Adrenal gland (tissue), 12 donors: ENCODE results near the gene CPHXL. TPM values are rescaled to one million over a fixed set of nuclear protein-coding genes. Genes with fewer than 3 reads are reported as not detected.

Experiments
- DNase-seq, 7 donors: peaks; one replicate each; pipeline ENCODE4 v3.0.0-alpha.2; 2019 to 2020
- H3K27ac ChIP-seq, 5 donors: fragments of 200-600 bp; sonication (generic) in 4 of 5; 1 replicate in 3 of 5; 2 replicates in 2 of 5; pipeline versions ENCODE4 v1.5.1 to v1.8.0; 2016 to 2020; ENCODE audit warnings: mild to moderate bottlenecking in 1 of 5
- H3K27me3 ChIP-seq: fragments of 200-600 bp; 2 replicates; pipeline ENCODE4 v1.8.0; 2021
- H3K36me3 ChIP-seq, 2 donors: fragments of 200-600 bp; replicated peaks in 1 of 2; 1 replicate in 1 of 2; 2 replicates in 1 of 2; pipeline versions ENCODE4 v1.5.1 to v1.8.0; 2018 to 2022
- H3K4me1 ChIP-seq, 2 donors: fragments of 200-600 bp; replicated peaks in 1 of 2; 1 replicate in 1 of 2; 2 replicates in 1 of 2; pipeline versions ENCODE4 v1.5.1 to v1.8.0; 2018 to 2021
- H3K4me3 ChIP-seq, 4 donors: fragments of 200-600 bp; sonication (generic) in 3 of 4; one replicate each; pipeline ENCODE4 v1.5.1; 2016 to 2018
- H3K9me3 ChIP-seq, 3 donors: fragments of 200-600 bp; sonication (generic) in 1 of 3; replicated peaks in 1 of 3; 1 replicate in 2 of 3; 2 replicates in 1 of 3; pipeline versions ENCODE4 v1.5.1 to v1.8.0; 2016 to 2021
- CTCF ChIP-seq, 6 experiments: fragments of 450-650 bp in 4 of 6; fragments of 200-600 bp in 2 of 6; sonication (generic) in 1 of 6; IDR thresholded peaks; 1 replicate in 5 of 6; 2 replicates in 1 of 6; pipeline versions ENCODE4 v1.5.1 to v1.8.0; 2016 to 2021; ENCODE audit warnings: antibody characterized with exemption in 6 of 6, mild to moderate bottlenecking in 2 of 6, moderate library complexity in 1 of 6
- POLR2A ChIP-seq, 2 donors: fragments of 450-650 bp; IDR thresholded peaks; one replicate each; pipeline ENCODE4 v1.6.1; 2017; ENCODE audit warnings: antibody characterized with exemption in 2 of 2, mild to moderate bottlenecking in 2 of 2, moderate library complexity in 1 of 2
- WGBS, 4 donors: extraction: QIAGEN DNeasy Blood & Tissue Kit in 2 of 4; methylation state at CpG; one replicate each; pipeline versions ENCODE4 v1.1.5 to v1.1.7; 2013 to 2017; 5-methylcytosine and 5-hydroxymethylcytosine counted together
- intact Hi-C, 2 donors: fragments of 100-400 bp; cut with DNase I; formaldehyde crosslinking; loops; one replicate each; pipeline versions ENCODE4 v1.14.1 to v1.15.0; 2022 to 2023
- polyA plus RNA-seq, 3 donors: library from polyadenylated mRNA; stranded (reverse); fragments of 200-250 nt in 2 of 3; fragments of 350-450 nt in 1 of 3; fragmentation: Illumina TruSeq in 1 of 3; extraction: RNeasy Lipid Tissue Mini Kit (QIAGEN cat#74804) in 1 of 3; gene quantifications; one replicate each; pipeline ENCODE4 v1.2.3, GENCODE V29; 2013 to 2014
- small RNA-seq, 2 donors: library from RNA; depleted of rRNA; stranded (forward); fragments of <200 nt; gene quantifications; one replicate each; pipeline ENCODE3, GENCODE V24; 2016
- total RNA-seq, 9 donors: library from RNA; depleted of rRNA in 4 of 9; stranded (reverse); fragments of >200 nt in 4 of 9; fragments of 120-200 nt in 1 of 9; fragmentation: NEBNext Ultra II Directional in 1 of 9; extraction: Animal tissue kit (Norgen Biotek cat#: 25700) in 1 of 9; gene quantifications; one replicate each; pipeline versions ENCODE4 v1.1.0 to v1.2.4, GENCODE V29; 2013 to 2023
- donor health status: healthy with polysubstance abuse.
- donor health status: Bipolar disorder and iron deficiency.
- donor health status: DM: yes; HTN: yes; CAD: no.
- donor health status: DM: no; HTN: no; CAD: no.
- donor health status: DM: no; HTN: no; CAD: no.
- donor health status: DM: yes; HTN: yes; CAD: no.

Gene CPHXL
- total and polyA plus RNA-seq, 12 donors, result not detected

DNA sequence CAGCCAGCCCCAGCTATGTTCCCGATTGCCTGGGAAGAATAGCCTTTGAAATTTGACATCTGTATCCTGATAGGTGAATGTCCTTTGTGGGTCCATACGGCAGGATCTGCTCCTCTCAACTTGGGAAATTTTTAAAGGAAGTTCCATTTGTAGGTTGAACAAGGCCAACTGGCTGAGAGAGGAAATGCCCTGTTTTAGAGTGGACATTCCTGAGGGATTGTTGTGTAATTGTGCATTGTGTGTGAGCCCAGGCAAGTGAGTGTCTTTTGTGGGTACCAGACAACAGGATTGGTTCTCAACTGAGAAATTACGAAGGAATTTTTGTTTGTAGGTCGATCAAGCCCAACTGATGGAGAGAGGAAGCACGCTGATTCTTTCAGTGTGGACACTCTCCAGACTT lies 46.9 kb downstream of the CPHXL start:
- intact Hi-C loops, result no loop called here
- H3K9me3 ChIP-seq, result no peaks in the 10 kb centered on the region

DNA sequence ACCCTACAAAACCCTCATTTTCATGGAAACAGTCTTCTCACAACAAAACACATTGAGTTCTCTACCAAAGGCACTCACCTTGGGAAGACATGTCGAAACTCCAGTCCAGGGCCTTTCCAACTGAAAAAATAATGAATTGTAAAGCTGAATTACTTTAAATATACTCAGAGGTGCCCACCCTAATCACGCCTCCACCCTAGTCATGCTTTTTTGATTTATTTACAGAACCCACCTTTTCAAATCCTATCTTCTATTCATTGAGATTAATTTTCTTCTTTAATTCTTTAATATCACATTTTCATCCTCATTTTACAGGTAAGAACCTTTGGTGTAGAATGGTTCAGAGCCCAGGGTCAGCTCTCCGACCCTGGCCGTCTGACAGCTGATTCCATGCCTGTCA lies 49.4 kb downstream of the CPHXL start, which contains the start of gene CPHXL2:
TSS of gene CPHXL2 (minus strand) at position 101 of the 400 bp plus-strand sequence. CDS start at position 91, 10 bp downstream.
- H3K27me3 ChIP-seq, result no peaks in the 10 kb centered on the region
- no peak within 1 kb of the TSS for H3K27ac ChIP-seq
- DNase-seq, result no peak
- H3K4me1 ChIP-seq, result no peaks in the 10 kb centered on the region
- no peak within 1 kb of the TSS for H3K4me3 ChIP-seq
- H3K36me3 ChIP-seq, result no peaks in the 10 kb centered on the region
- WGBS, 4 donors, result 82 to 94% (median 88%) methylated on average over 4 of the region's 4 CpGs
- intact Hi-C loops, result no loop called here
- no peaks in the 10 kb centered on the region for H3K9me3 ChIP-seq
- no peak for TF ChIP-seq POLR2A (IDR thresholded peaks at IDR 0.05)
- no peak for TF ChIP-seq CTCF (IDR thresholded peaks at IDR 0.05)

More for the DNA sequence above, 46.9 kb downstream of the CPHXL start:
- no peak for DNase-seq
- Histone ChIP-seq H3K4me3 (no peak overlapping the region), H3K36me3 (no peaks in the 10 kb centered on the region), H3K4me1 (no peaks in the 10 kb centered on the region), H3K27me3 (no peaks in the 10 kb centered on the region), H3K27ac (no peak overlapping the region)
- WGBS, 4 donors, result 81 to 88% (median 82%) methylated on average over 5 of the region's 5 CpGs
- TF ChIP-seq CTCF (IDR thresholded peaks at IDR 0.05) (no peak), POLR2A (IDR thresholded peaks at IDR 0.05) (no peak)

- Histone ChIP-seq H3K27ac (no peak overlapping the region), H3K36me3 (no peaks in the 10 kb centered on the region), H3K4me1 (no peaks in the 10 kb centered on the region), H3K27me3 (no peaks in the 10 kb centered on the region), H3K4me3 (no peak overlapping the region), H3K9me3 (no peaks in the 10 kb centered on the region)
- TF ChIP-seq CTCF (IDR thresholded peaks at IDR 0.05) (no peak), POLR2A (IDR thresholded peaks at IDR 0.05) (no peak)
- intact Hi-C loops, result no loop called here
- no peak for DNase-seq
These were observed 58.8 kb downstream of the CPHXL start for GRCh38 chr16:75667503-75667902.

Small RNA genes within 50 kb of the gene (small RNA-seq; reads per million reads assigned to genes)
- 0 reads per million in 2 donors for gene RN7SL520P

Other genes starting within 250 kb of the CPHXL start
- 10 to 100 TPM in 7 of 9 donors, 1 to 10 TPM in 2; 6.3 to 65.8 (median 35.7) TPM for gene CHST6, start 231.0 kb downstream of the CPHXL start, total RNA-seq
- 1 to 10 TPM; 3.1 to 6.7 (median 3.1) TPM for gene CHST6, start 231.0 kb downstream of the CPHXL start, polyA plus RNA-seq
- under 1 TPM in 7 of 9 donors, not detected in 2; 0.06 to 0.68 (median 0.17) TPM for gene CHST5, start 190.4 kb downstream of the CPHXL start, total RNA-seq
- under 1 TPM in 2 of 3 donors, not detected in 1; 0.32 to 0.61 TPM for gene CHST5, start 190.4 kb downstream of the CPHXL start, polyA plus RNA-seq
- 10 to 100 TPM in 3 of 9 donors, 1 to 10 TPM in 6; 5.9 to 11.3 (median 9.0) TPM for gene TMEM231, start 170.2 kb downstream of the CPHXL start, total RNA-seq
- 10 to 100 TPM in 1 of 3 donors, 1 to 10 TPM in 2; 2.8 to 13.4 (median 4.8) TPM for gene TMEM231, start 170.2 kb downstream of the CPHXL start, polyA plus RNA-seq
- gene GABARAPL2, start 160.1 kb downstream of the CPHXL start, total RNA-seq, result 100 to 1,000 TPM in 8 of 9 donors, 10 to 100 TPM in 1; 98.2 to 197 (median 171) TPM
- gene GABARAPL2, start 160.1 kb downstream of the CPHXL start, polyA plus RNA-seq, result 100 to 1,000 TPM in 2 of 3 donors, 10 to 100 TPM in 1; 93.9 to 200 (median 123) TPM
- 100 to 1,000 TPM in 1 of 9 donors, 10 to 100 TPM in 8; 36.7 to 191 (median 50.1) TPM for gene ADAT1, start 103.2 kb downstream of the CPHXL start, total RNA-seq
- gene ADAT1, start 103.2 kb downstream of the CPHXL start, polyA plus RNA-seq, result 10 to 100 TPM; 18.0 to 48.0 (median 19.0) TPM
- 100 to 1,000 TPM in 1 of 9 donors, 10 to 100 TPM in 8; 48.4 to 118 (median 81.5) TPM for gene KARS1, start 78.8 kb downstream of the CPHXL start, total RNA-seq
- 100 to 1,000 TPM in 1 of 3 donors, 10 to 100 TPM in 2; 59.1 to 156 (median 70.0) TPM for gene KARS1, start 78.8 kb downstream of the CPHXL start, polyA plus RNA-seq
- 100 to 1,000 TPM in 8 of 9 donors, 10 to 100 TPM in 1; 89.3 to 136 (median 108) TPM for gene TERF2IP, start 78.7 kb downstream of the CPHXL start, total RNA-seq
- 100 to 1,000 TPM in 1 of 3 donors, 10 to 100 TPM in 2; 86.2 to 178 (median 91.1) TPM for gene TERF2IP, start 78.7 kb downstream of the CPHXL start, polyA plus RNA-seq
- not detected for gene CPHXL2, start 49.5 kb downstream of the CPHXL start, total RNA-seq
- gene CPHXL2, start 49.5 kb downstream of the CPHXL start, polyA plus RNA-seq, result not detected
- gene DUXB, start 25.0 kb downstream of the CPHXL start, total RNA-seq, result not detected
- gene DUXB, start 25.0 kb downstream of the CPHXL start, polyA plus RNA-seq, result not detected